Mesothelial cell of epicardium (in vitro differentiated cells): Measurements from ENCODE around the gene HECTD4. TPM values are rescaled to one million over a fixed set of nuclear protein-coding genes. Genes with fewer than 3 reads are reported as not detected.

Experiments
- DNase-seq, 2 experiments: peaks; one replicate each; pipeline ENCODE4 v3.0.0; 2021; ENCODE audit warnings: low spot score in 2 of 2; ENCODE audit not compliant: unreplicated experiment in 2 of 2
- H3K27ac Mint-ChIP-seq: 2 replicates; pipeline ENCODE4 v1.8.0; 2021; ENCODE audit warnings: mixed read lengths
- H3K27me3 Mint-ChIP-seq: 2 replicates; pipeline ENCODE4 v1.8.0; 2021; ENCODE audit warnings: low read depth, mixed read lengths
- H3K36me3 Mint-ChIP-seq: 2 replicates; pipeline ENCODE4 v1.8.0; 2021; ENCODE audit warnings: mixed read lengths
- H3K4me1 Mint-ChIP-seq: 2 replicates; pipeline ENCODE4 v1.8.0; 2021; ENCODE audit warnings: mixed read lengths
- H3K4me3 Mint-ChIP-seq: 2 replicates; pipeline ENCODE4 v1.8.0; 2021; ENCODE audit warnings: mild to moderate bottlenecking, moderate library complexity, mixed read lengths
- H3K9me3 Mint-ChIP-seq: 2 replicates; pipeline ENCODE4 v1.8.0; 2021; ENCODE audit warnings: mixed read lengths
- total RNA-seq: library from RNA; stranded (reverse); gene quantifications from 3 replicates; pipeline ENCODE4 v1.2.1, GENCODE V29; 2021
- TF ChIP-seq, protein P1 (sequence below): fragments of 200-600 bp; sonication (generic); IDR thresholded peaks from one replicate; pipeline ENCODE4 v1.5.0; 2021; ENCODE audit warnings: antibody characterized with exemption; ENCODE audit not compliant: unreplicated experiment

The HECTD4 gene
- total RNA-seq, 1 donor from 2014 or later = 89.8 TPM

DNA sequence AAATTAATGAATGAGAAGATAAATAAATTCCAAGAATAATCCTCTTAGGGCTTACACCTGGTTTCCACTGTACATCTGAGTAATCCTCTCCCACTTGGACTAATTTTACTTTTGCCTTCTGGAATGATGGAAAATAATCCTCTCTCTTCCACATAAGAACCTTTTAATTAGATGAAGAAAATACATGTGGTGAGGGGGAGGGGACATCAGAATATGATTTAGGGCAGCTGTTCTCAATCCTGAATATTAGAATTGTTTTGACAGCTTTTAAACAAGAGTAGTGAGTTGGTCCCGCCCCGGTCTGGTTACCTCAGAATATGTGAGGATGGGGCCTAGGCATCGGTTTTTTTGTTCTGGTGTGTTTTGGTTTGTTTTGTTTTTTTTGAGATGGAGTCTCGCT lies 51.5 kb downstream of the HECTD4 start:
- TF ChIP-seq, protein P1, sequence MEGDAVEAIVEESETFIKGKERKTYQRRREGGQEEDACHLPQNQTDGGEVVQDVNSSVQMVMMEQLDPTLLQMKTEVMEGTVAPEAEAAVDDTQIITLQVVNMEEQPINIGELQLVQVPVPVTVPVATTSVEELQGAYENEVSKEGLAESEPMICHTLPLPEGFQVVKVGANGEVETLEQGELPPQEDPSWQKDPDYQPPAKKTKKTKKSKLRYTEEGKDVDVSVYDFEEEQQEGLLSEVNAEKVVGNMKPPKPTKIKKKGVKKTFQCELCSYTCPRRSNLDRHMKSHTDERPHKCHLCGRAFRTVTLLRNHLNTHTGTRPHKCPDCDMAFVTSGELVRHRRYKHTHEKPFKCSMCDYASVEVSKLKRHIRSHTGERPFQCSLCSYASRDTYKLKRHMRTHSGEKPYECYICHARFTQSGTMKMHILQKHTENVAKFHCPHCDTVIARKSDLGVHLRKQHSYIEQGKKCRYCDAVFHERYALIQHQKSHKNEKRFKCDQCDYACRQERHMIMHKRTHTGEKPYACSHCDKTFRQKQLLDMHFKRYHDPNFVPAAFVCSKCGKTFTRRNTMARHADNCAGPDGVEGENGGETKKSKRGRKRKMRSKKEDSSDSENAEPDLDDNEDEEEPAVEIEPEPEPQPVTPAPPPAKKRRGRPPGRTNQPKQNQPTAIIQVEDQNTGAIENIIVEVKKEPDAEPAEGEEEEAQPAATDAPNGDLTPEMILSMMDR = no peak
- no peak overlapping the region for H3K4me3 Mint-ChIP-seq
- DNase-seq = no peak
- peaks cover 6% of the 10 kb centered on the region for H3K36me3 Mint-ChIP-seq
- H3K9me3 Mint-ChIP-seq = peaks cover 4% of the 10 kb centered on the region
- peaks cover 23% of the 10 kb centered on the region for H3K4me1 Mint-ChIP-seq
- H3K27ac Mint-ChIP-seq = peak overlapping the region; percentile 31
- no peaks in the 10 kb centered on the region for H3K27me3 Mint-ChIP-seq

GRCh38 chr12:112328456-112329124 lies 53.6 kb downstream of the HECTD4 start:
- Mint-ChIP-seq H3K9me3 (no peaks in the 10 kb centered on the region), H3K27ac (no peak overlapping the region), H3K4me1 (peaks cover 23% of the 10 kb centered on the region), H3K36me3 (no peaks in the 10 kb centered on the region), H3K4me3 (no peak overlapping the region), H3K27me3 (no peaks in the 10 kb centered on the region)
- TF ChIP-seq, protein P1 = no peak
- DNase-seq = no peak

GRCh38 chr12:112327209-112327938 lies 54.9 kb downstream of the HECTD4 start:
- H3K4me1 Mint-ChIP-seq = peaks cover 22% of the 10 kb centered on the region
- no peak overlapping the region for H3K4me3 Mint-ChIP-seq
- H3K27me3 Mint-ChIP-seq = no peaks in the 10 kb centered on the region
- no peaks in the 10 kb centered on the region for H3K36me3 Mint-ChIP-seq
- no peak overlapping the region for H3K27ac Mint-ChIP-seq
- no peak for DNase-seq
- no peaks in the 10 kb centered on the region for H3K9me3 Mint-ChIP-seq
- TF ChIP-seq, protein P1 = no peak

DNA sequence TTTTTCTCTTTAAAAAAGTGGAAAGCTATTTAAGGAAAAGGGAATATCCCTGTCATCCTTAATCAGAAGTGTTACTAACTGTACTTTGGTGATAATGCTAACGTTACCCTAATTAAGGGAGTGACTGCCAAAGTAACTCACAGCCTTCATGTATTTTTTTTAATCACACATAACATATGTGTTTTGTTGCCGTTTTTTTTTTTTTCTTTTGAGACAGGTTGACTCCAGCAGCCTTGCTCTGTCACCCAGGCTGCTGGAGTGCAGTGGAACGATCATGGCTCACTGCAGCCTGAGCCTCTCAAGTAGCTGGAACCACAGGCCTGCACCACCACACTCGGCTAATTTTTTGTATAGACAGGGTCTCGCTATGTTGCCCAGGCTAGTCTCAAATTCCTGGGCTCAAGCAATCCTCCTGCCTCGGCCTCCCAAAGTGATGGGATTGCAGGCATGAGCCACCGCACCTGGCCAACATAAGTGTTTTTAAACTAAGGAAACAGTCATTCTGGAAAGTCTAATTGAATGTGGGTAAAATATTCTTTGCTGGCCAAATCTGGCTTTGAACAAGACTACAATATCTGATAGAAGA lies 56.5 kb downstream of the HECTD4 start:
- H3K9me3 Mint-ChIP-seq = no peaks in the 10 kb centered on the region
- H3K4me1 Mint-ChIP-seq = peaks cover 14% of the 10 kb centered on the region
- TF ChIP-seq, protein P1 = no peak
- H3K36me3 Mint-ChIP-seq = no peaks in the 10 kb centered on the region
- no peak for DNase-seq
- H3K27ac Mint-ChIP-seq = no peak overlapping the region
- H3K27me3 Mint-ChIP-seq = no peaks in the 10 kb centered on the region
- H3K4me3 Mint-ChIP-seq = no peak overlapping the region

DNA sequence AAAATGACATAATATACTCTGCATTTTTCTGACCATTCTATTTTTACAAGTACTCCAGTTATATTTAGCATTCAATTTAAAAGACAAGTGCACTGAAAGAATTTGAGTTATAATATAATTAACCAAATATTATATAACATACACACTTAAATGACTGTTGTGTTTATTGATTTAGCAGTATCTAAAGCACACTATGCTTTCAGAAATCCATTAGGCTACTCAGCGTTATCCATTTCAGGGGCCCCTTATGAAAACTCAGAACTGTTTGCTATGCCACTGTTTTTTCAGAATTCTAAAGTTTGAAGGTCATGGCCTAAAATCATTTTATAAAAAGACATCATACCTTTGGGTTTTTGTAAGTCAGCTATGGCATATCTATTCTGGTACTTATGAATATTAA lies 57.1 kb downstream of the HECTD4 start:
- Mint-ChIP-seq H3K9me3 (no peaks in the 10 kb centered on the region), H3K36me3 (no peaks in the 10 kb centered on the region), H3K27ac (no peak overlapping the region), H3K4me1 (peaks cover 11% of the 10 kb centered on the region), H3K4me3 (no peak overlapping the region), H3K27me3 (no peaks in the 10 kb centered on the region)
- DNase-seq = no peak
- TF ChIP-seq, protein P1 = no peak
